Measurements from ENCODE around the gene PIGT. TPM values are rescaled to one million over a fixed set of nuclear protein-coding genes. Genes with fewer than 3 reads are reported as not detected.
A peak's percentile ranks its signal among the peaks of the same experiment; 100 is the strongest.

PIGT gene
- total RNA-seq, 2 experiments from 2014 or later: 41.5 to 44.4 TPM

- POLR2A ChIA-PET: no interaction called here
- Mint-ChIP-seq H3K4me1 (ENCODE audit: low read depth) (peaks cover 15% of the 10 kb centered on the region), H3K27me3 (no peaks in the 10 kb centered on the region), H3K9me3 (no peaks in the 10 kb centered on the region), H3K4me3 (no peak overlapping the region), H3K27ac (no peak overlapping the region), H3K36me3 (peaks cover 11% of the 10 kb centered on the region)
- intact Hi-C loops (cut with micrococcal nuclease): no loop called here
- CTCF ChIA-PET: interaction anchor here (1.2 to 9.2 kb wide), 2 partner anchors 15 to 63 kb away, joined by 4 to 503 read pairs; partner anchors contain the start of genes SYS1 and TP53TG5
- no peak for DNase-seq
Observed at GRCh38 chr20:45433976-45434375, 18.0 kb downstream of the PIGT start.

GRCh38 chr20:45436732-45437485 lies 21.0 kb downstream of the PIGT start:
- Mint-ChIP-seq H3K4me1 (ENCODE audit: low read depth) (peaks cover 15% of the 10 kb centered on the region), H3K9me3 (no peaks in the 10 kb centered on the region), H3K27me3 (no peaks in the 10 kb centered on the region), H3K27ac (no peak overlapping the region), H3K4me3 (peak overlapping the region; percentile 73), H3K36me3 (peaks cover 10% of the 10 kb centered on the region)
- peak; percentile 90 for DNase-seq
- ChIA-PET POLR2A (interaction anchor here (1.0 to 2.4 kb wide), 5 partner anchors 20 to 118 kb away, joined by 3 to 15 read pairs (median 7); partner anchors contain the start of genes PIGT and SYS1), CTCF (interaction anchor here (0.7 to 9.2 kb wide), 46 partner anchors 9 to 434 kb away, joined by 3 to 503 read pairs (median 6); partner anchors contain the start of genes DBNDD2, PIGT, RBPJL and SDC4)
- intact Hi-C loops (cut with micrococcal nuclease): loop anchor here (1.0 kb wide), 3 partner anchors 63 to 118 kb away; no protein-coding TSS in a partner anchor

- Mint-ChIP-seq H3K27me3 (peaks cover 4% of the 10 kb centered on the region), H3K27ac (no peak overlapping the region), H3K36me3 (no peaks in the 10 kb centered on the region), H3K4me1 (ENCODE audit: low read depth) (peaks cover 21% of the 10 kb centered on the region), H3K9me3 (no peaks in the 10 kb centered on the region), H3K4me3 (no peak overlapping the region)
- CTCF ChIA-PET: interaction anchor here (1.0 to 9.2 kb wide), 3 partner anchors 9 to 121 kb away, joined by 6 to 503 read pairs (median 10); partner anchors contain the start of genes SYS1 and TP53TG5
- POLR2A ChIA-PET: no interaction called here
- intact Hi-C loops (cut with micrococcal nuclease): no loop called here
- no peak for DNase-seq
Observed at GRCh38 chr20:45440424-45440823, 24.5 kb downstream of the PIGT start.

- Mint-ChIP-seq H3K27ac (no peak overlapping the region), H3K27me3 (peaks cover 4% of the 10 kb centered on the region), H3K36me3 (no peaks in the 10 kb centered on the region), H3K4me1 (ENCODE audit: low read depth) (peaks cover 21% of the 10 kb centered on the region), H3K9me3 (no peaks in the 10 kb centered on the region), H3K4me3 (no peak overlapping the region)
- ChIA-PET POLR2A (no interaction called here), CTCF (interaction anchor here (0.6 to 9.2 kb wide), 2 partner anchors 70 to 167 kb away, joined by 3 to 503 read pairs; partner anchors contain the start of genes SYS1 and TP53TG5)
- intact Hi-C loops (cut with micrococcal nuclease): no loop called here
- no peak for DNase-seq
Observed at GRCh38 chr20:45440891-45441685, 25.1 kb downstream of the PIGT start.

GRCh38 chr20:45441746-45442145 lies 25.8 kb downstream of the PIGT start:
- no peak for DNase-seq
- Mint-ChIP-seq H3K4me3 (no peak overlapping the region), H3K27ac (no peak overlapping the region), H3K9me3 (no peaks in the 10 kb centered on the region), H3K27me3 (peaks cover 4% of the 10 kb centered on the region), H3K4me1 (ENCODE audit: low read depth) (peaks cover 18% of the 10 kb centered on the region), H3K36me3 (no peaks in the 10 kb centered on the region)
- intact Hi-C loops (cut with micrococcal nuclease): no loop called here
- ChIA-PET POLR2A (no interaction called here), CTCF (interaction anchor here (0.6 kb wide), 1 partner anchor 166 kb away, joined by 3 read pairs; no protein-coding TSS in a partner anchor)

GRCh38 chr20:45444050-45444449 lies 28.1 kb downstream of the PIGT start:
- DNase-seq: peak; percentile 43

GRCh38 chr20:45445805-45446562 lies 30.0 kb downstream of the PIGT start:
- H3K9me3 Mint-ChIP-seq: no peaks in the 10 kb centered on the region
- H3K27me3 Mint-ChIP-seq: peaks cover 6% of the 10 kb centered on the region
- H3K4me3 Mint-ChIP-seq: no peak overlapping the region
- H3K36me3 Mint-ChIP-seq: peaks cover 3% of the 10 kb centered on the region
- H3K27ac Mint-ChIP-seq: no peak overlapping the region
- peak; percentile 46 for DNase-seq
- POLR2A ChIA-PET: no interaction called here
- peaks cover 14% of the 10 kb centered on the region for H3K4me1 Mint-ChIP-seq (ENCODE audit: low read depth)
- CTCF ChIA-PET: interaction anchor here (0.7 to 7.4 kb wide), 12 partner anchors 9 to 325 kb away, joined by 3 to 70 read pairs (median 4); partner anchors contain the start of gene SYS1
- intact Hi-C loops (cut with micrococcal nuclease): no loop called here

More at GRCh38 chr20:45444050-45444449, 28.1 kb downstream of the PIGT start:
- Mint-ChIP-seq H3K4me3 (no peak overlapping the region), H3K36me3 (peaks cover 3% of the 10 kb centered on the region), H3K4me1 (ENCODE audit: low read depth) (peaks cover 14% of the 10 kb centered on the region), H3K27ac (no peak overlapping the region), H3K9me3 (no peaks in the 10 kb centered on the region), H3K27me3 (peaks cover 6% of the 10 kb centered on the region)
- intact Hi-C loops (cut with micrococcal nuclease): no loop called here
- ChIA-PET POLR2A (interaction anchor here (0.6 kb wide), 1 partner anchor 14 kb away, joined by 3 read pairs; no protein-coding TSS in a partner anchor), CTCF (interaction anchor here (2.2 to 2.4 kb wide), 2 partner anchors 71 to 81 kb away, joined by 11 to 14 read pairs; partner anchors contain the start of gene SYS1)

- H3K9me3 Mint-ChIP-seq: no peaks in the 10 kb centered on the region
- ChIA-PET POLR2A (no interaction called here), CTCF (interaction anchor here (5.0 to 7.4 kb wide), 4 partner anchors 11 to 129 kb away, joined by 41 to 70 read pairs (median 66); partner anchors contain the start of gene SYS1)
- no peak for DNase-seq
- intact Hi-C loops (cut with micrococcal nuclease): no loop called here
- H3K27me3 Mint-ChIP-seq: peaks cover 6% of the 10 kb centered on the region
- peaks cover 3% of the 10 kb centered on the region for H3K36me3 Mint-ChIP-seq
- H3K4me1 Mint-ChIP-seq (ENCODE audit: low read depth): peaks cover 14% of the 10 kb centered on the region
- H3K27ac Mint-ChIP-seq: no peak overlapping the region
- no peak overlapping the region for H3K4me3 Mint-ChIP-seq
Observed at GRCh38 chr20:45448270-45448669, 32.3 kb downstream of the PIGT start.

- DNase-seq: no peak
- Mint-ChIP-seq H3K36me3 (peaks cover 3% of the 10 kb centered on the region), H3K4me1 (ENCODE audit: low read depth) (peaks cover 4% of the 10 kb centered on the region), H3K27me3 (peaks cover 5% of the 10 kb centered on the region), H3K27ac (no peak overlapping the region), H3K4me3 (no peak overlapping the region), H3K9me3 (no peaks in the 10 kb centered on the region)
- ChIA-PET POLR2A (no interaction called here), CTCF (interaction anchor here (0.7 to 7.4 kb wide), 27 partner anchors 9 to 325 kb away, joined by 3 to 70 read pairs (median 6); partner anchors contain the start of genes PIGT and SYS1)
- intact Hi-C loops (cut with micrococcal nuclease): no loop called here
Observed at GRCh38 chr20:45449528-45449927, 33.6 kb downstream of the PIGT start.

- Mint-ChIP-seq H3K36me3 (peaks cover 3% of the 10 kb centered on the region), H3K4me3 (no peak overlapping the region), H3K27me3 (peaks cover 3% of the 10 kb centered on the region), H3K27ac (no peak overlapping the region), H3K9me3 (no peaks in the 10 kb centered on the region), H3K4me1 (ENCODE audit: low read depth) (no peaks in the 10 kb centered on the region)
- ChIA-PET POLR2A (no interaction called here), CTCF (interaction anchor here (0.6 to 7.4 kb wide), 28 partner anchors 8 to 874 kb away, joined by 3 to 70 read pairs (median 6); partner anchors contain the start of genes PIGT and SYS1)
- intact Hi-C loops (cut with micrococcal nuclease): loop anchor here (1.0 kb wide), 1 partner anchor 131 kb away; no protein-coding TSS in a partner anchor
- no peak for DNase-seq
Observed at GRCh38 chr20:45450097-45450818, 34.3 kb downstream of the PIGT start.
